HK-2 (cell line): ENCODE results near the gene LRRC37A.
"Not testable (repeated sequence)": the region's sequence is repeated elsewhere in the genome, so short reads cannot be mapped to it uniquely, and the experiment has no call there.

Experiments
- DNase-seq: peaks from one replicate; pipeline ENCODE4 v3.0.0-alpha.2; 2018; ENCODE audit not compliant: unreplicated experiment

LRRC37A gene

GRCh38 chr17:46287587-46287986, 7.3 kb upstream of the LRRC37A start:
- not testable (repeated sequence) for DNase-seq

GRCh38 chr17:46290906-46291546, 3.9 kb upstream of the LRRC37A start:
- DNase-seq: not testable (repeated sequence)

- not testable (repeated sequence) for DNase-seq
Observed at GRCh38 chr17:46291618-46292017, 3.3 kb upstream of the LRRC37A start.

GRCh38 chr17:46341220-46341619, 46.3 kb downstream of the LRRC37A start:
- not testable (repeated sequence) for DNase-seq

- DNase-seq: not testable (repeated sequence)
Observed at GRCh38 chr17:46342131-46342530, 47.2 kb downstream of the LRRC37A start.

- not testable (repeated sequence) for DNase-seq
Observed at GRCh38 chr17:46348345-46348744, 53.4 kb downstream of the LRRC37A start.

- not testable (repeated sequence) for DNase-seq
Observed at GRCh38 chr17:46349060-46349459, 54.1 kb downstream of the LRRC37A start.

GRCh38 chr17:46353856-46354255, 58.9 kb downstream of the LRRC37A start:
- DNase-seq: not testable (repeated sequence)

GRCh38 chr17:46361145-46361735, 66.3 kb downstream of the LRRC37A start:
- DNase-seq: not testable (repeated sequence)

GRCh38 chr17:46361755-46362154, 66.8 kb downstream of the LRRC37A start, which contains the start of gene ARL17B:
TSS of gene ARL17B (minus strand) at chr17:46361766. CDS start at chr17:46358397, 3,369 bp downstream.
- not testable (repeated sequence) for DNase-seq

- DNase-seq: not testable (repeated sequence)
Observed at GRCh38 chr17:46367520-46367919, 72.6 kb downstream of the LRRC37A start.

- DNase-seq: not testable (repeated sequence)
Observed at GRCh38 chr17:46372236-46373229, 77.6 kb downstream of the LRRC37A start.

GRCh38 chr17:46373418-46373817, 78.5 kb downstream of the LRRC37A start:
- DNase-seq: not testable (repeated sequence)

- DNase-seq: not testable (repeated sequence)
Observed at GRCh38 chr17:46383118-46383517, 88.2 kb downstream of the LRRC37A start.

GRCh38 chr17:46385491-46385890, 90.6 kb downstream of the LRRC37A start:
- DNase-seq: not testable (repeated sequence)
